Endothelial cell (in vitro differentiated cells): ENCODE measurements around the gene CD53. TPM values are rescaled to one million over a fixed set of nuclear protein-coding genes. Genes with fewer than 3 reads are reported as not detected.
A peak's percentile ranks its signal among the peaks of the same experiment; 100 is the strongest.

Experiments used
- DNase-seq: peaks from one replicate; pipeline ENCODE4 v3.0.0; 2021; ENCODE audit warnings: low spot score
- H3K27ac Mint-ChIP-seq: one replicate; pipeline ENCODE4 v1.8.0; 2021; ENCODE audit warnings: mixed read lengths, inconsistent platforms; ENCODE audit not compliant: unreplicated experiment
- H3K27me3 Mint-ChIP-seq: one replicate; pipeline ENCODE4 v1.8.0; 2021; ENCODE audit warnings: mild to moderate bottlenecking, moderate library complexity, mixed read lengths, inconsistent platforms; ENCODE audit not compliant: unreplicated experiment
- H3K36me3 Mint-ChIP-seq: one replicate; pipeline ENCODE4 v1.8.0; 2021; ENCODE audit warnings: mild to moderate bottlenecking, low read depth, mixed read lengths, inconsistent platforms; ENCODE audit not compliant: unreplicated experiment
- H3K4me1 Mint-ChIP-seq: one replicate; pipeline ENCODE4 v1.8.0; 2021; ENCODE audit warnings: mild to moderate bottlenecking, mixed read lengths, inconsistent platforms; ENCODE audit not compliant: unreplicated experiment
- H3K4me3 Mint-ChIP-seq: one replicate; pipeline ENCODE4 v1.8.0; 2021; ENCODE audit warnings: mild to moderate bottlenecking, mixed read lengths, inconsistent platforms; ENCODE audit not compliant: unreplicated experiment
- H3K9me3 Mint-ChIP-seq: one replicate; pipeline ENCODE4 v1.8.0; 2021; ENCODE audit warnings: mixed read lengths, inconsistent platforms; ENCODE audit not compliant: unreplicated experiment
- CTCF ChIP-seq: fragments of 200-600 bp; sonication (generic); IDR thresholded peaks from one replicate; pipeline ENCODE4 v1.5.0; 2021; ENCODE audit warnings: antibody characterized with exemption; ENCODE audit not compliant: unreplicated experiment
- total RNA-seq: library from RNA; stranded (reverse); fragmentation: NEBNext Ultra II Directional; extraction: Animal tissue kit (Norgen Biotek cat#: 25700); gene quantifications from one replicate; pipeline ENCODE4 v1.2.1, GENCODE V29; 2021; ENCODE audit not compliant: unreplicated experiment

The CD53 gene
- total RNA-seq, 1 donor from 2014 or later, result 20.6 TPM

DNA sequence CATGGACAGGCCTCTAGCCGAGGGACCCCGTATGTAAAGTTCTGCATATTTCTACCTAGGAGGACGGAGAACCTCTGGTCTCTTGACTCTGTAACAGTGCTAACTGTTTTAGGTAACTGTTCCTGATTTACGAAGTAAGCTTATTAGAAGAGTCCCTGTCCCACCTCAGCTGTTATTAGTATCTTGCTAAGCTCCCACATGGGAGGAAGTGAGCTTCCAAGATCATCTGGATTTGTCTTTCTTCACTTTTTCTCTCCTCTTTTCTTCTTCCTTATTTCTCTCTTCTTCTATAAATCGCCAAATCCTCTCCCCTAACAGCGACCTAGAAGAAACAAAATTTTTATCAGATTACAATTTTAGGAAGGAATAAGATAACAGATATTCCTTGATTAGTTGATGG is 4.4 kb downstream of the CD53 start:
- no peak for TF ChIP-seq CTCF
- H3K4me1 Mint-ChIP-seq, result peaks cover 28% of the 10 kb centered on the region
- no peak overlapping the region for H3K4me3 Mint-ChIP-seq
- no peak for DNase-seq
- H3K27me3 Mint-ChIP-seq, result no peaks in the 10 kb centered on the region
- no peak overlapping the region for H3K27ac Mint-ChIP-seq
- H3K9me3 Mint-ChIP-seq, result no peaks in the 10 kb centered on the region
- no peaks in the 10 kb centered on the region for H3K36me3 Mint-ChIP-seq

DNA sequence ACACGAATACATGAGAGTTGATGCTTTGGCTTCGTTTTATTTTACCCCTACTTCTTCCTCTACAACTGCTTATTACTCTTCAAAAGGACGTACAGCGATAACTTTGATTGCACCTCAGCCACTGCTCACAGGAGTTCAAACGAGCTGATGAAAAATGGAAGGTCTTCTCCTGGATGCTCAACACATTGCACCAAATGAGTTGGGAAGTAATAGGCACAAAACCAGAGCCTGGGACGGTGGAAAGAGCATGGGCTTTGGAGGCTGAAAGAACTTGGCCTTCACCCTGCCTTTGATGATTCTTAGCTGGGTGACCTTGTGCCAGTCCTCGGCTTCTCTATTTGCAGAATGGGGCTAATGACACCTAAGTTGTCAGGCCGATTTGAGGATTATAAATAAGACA is 4.8 kb downstream of the CD53 start:
- Mint-ChIP-seq H3K27ac (no peak overlapping the region), H3K36me3 (no peaks in the 10 kb centered on the region), H3K9me3 (no peaks in the 10 kb centered on the region), H3K27me3 (no peaks in the 10 kb centered on the region), H3K4me3 (no peak overlapping the region), H3K4me1 (peaks cover 24% of the 10 kb centered on the region)
- no peak for DNase-seq
- no peak for TF ChIP-seq CTCF

DNA sequence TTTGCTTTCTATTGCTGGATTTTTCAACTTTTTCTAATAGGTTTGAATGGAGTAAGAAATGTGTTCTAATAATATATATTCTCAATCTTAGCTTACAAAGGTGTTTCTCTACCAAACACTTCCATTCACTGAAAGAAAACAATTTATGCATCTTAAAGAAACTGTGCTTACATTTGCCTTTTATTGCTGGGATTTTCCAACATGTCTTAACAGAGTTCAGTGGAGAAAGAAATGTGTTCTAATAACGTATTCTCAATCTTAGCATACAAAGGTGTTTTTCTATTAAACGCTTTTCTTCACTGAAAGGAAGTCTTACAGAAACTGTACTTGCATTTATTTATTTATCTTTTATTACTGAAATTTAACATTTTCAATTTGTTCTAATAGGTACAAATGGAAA is 5.6 kb downstream of the CD53 start:
- peaks cover 17% of the 10 kb centered on the region for H3K4me1 Mint-ChIP-seq
- no peaks in the 10 kb centered on the region for H3K27me3 Mint-ChIP-seq
- H3K27ac Mint-ChIP-seq, result no peak overlapping the region
- no peak overlapping the region for H3K4me3 Mint-ChIP-seq
- H3K36me3 Mint-ChIP-seq, result no peaks in the 10 kb centered on the region
- no peak for TF ChIP-seq CTCF
- DNase-seq, result no peak
- no peaks in the 10 kb centered on the region for H3K9me3 Mint-ChIP-seq

GRCh38 chr1:110878993-110879392 is 6.0 kb downstream of the CD53 start:
- Mint-ChIP-seq H3K27me3 (no peaks in the 10 kb centered on the region), H3K9me3 (no peaks in the 10 kb centered on the region), H3K27ac (no peak overlapping the region), H3K36me3 (no peaks in the 10 kb centered on the region), H3K4me1 (peaks cover 17% of the 10 kb centered on the region), H3K4me3 (no peak overlapping the region)
- TF ChIP-seq CTCF, result no peak
- DNase-seq, result no peak

- H3K27ac Mint-ChIP-seq, result peak overlapping the region; percentile 22
- no peaks in the 10 kb centered on the region for H3K27me3 Mint-ChIP-seq
- peaks cover 12% of the 10 kb centered on the region for H3K4me1 Mint-ChIP-seq
- DNase-seq, result no peak
- no peak for TF ChIP-seq CTCF
- no peak overlapping the region for H3K4me3 Mint-ChIP-seq
- no peaks in the 10 kb centered on the region for H3K36me3 Mint-ChIP-seq
- no peaks in the 10 kb centered on the region for H3K9me3 Mint-ChIP-seq
Observed at GRCh38 chr1:110879758-110880606, 7.0 kb downstream of the CD53 start.
